HEK293T (cell line): ENCODE results near the gene TMEM44.
A peak's percentile ranks its signal among the peaks of the same experiment; 100 is the strongest.

Source experiments
- CTCF ChIA-PET: fragments of 350-600 bp; formaldehyde crosslinking; extraction: SDS; loops from one replicate; lab custom pipeline; 2021; ENCODE audit warnings: antibody characterized with exemption, inconsistent platforms; lab: Yijun Ruan, JAX
- POLR2A ChIA-PET: fragments of 350-600 bp; formaldehyde crosslinking; extraction: SDS; loops from one replicate; lab custom pipeline; 2020; ENCODE audit warnings: antibody characterized with exemption, inconsistent platforms; lab: Yijun Ruan, JAX
- DNase-seq: peaks from one replicate; pipeline ENCODE4 v3.0.0; 2012; ENCODE audit warnings: mixed read lengths; ENCODE audit errors: extremely low spot score
- ARNT ChIP-seq: fragments of 450-650 bp; IDR thresholded peaks from 2 replicates; pipeline ENCODE4 v1.6.1; 2017; ENCODE audit warnings: mild to moderate bottlenecking
- BHLHE40 ChIP-seq: fragments of 450-650 bp; IDR thresholded peaks from 2 replicates; pipeline ENCODE4 v1.6.1; 2016; ENCODE audit warnings: mild to moderate bottlenecking, moderate library complexity, borderline replicate concordance
- CTBP1 ChIP-seq: fragments of 450-650 bp; IDR thresholded peaks from 2 replicates; pipeline ENCODE4 v1.6.1; 2016; ENCODE audit warnings: borderline replicate concordance
- ELF4 ChIP-seq: fragments of 450-650 bp; IDR thresholded peaks from 2 replicates; pipeline ENCODE4 v1.6.1; 2017; ENCODE audit warnings: antibody characterized with exemption
- FOXA1 ChIP-seq: fragments of 450-650 bp; IDR thresholded peaks from 2 replicates; pipeline ENCODE4 v1.6.1; 2016; ENCODE audit warnings: mild to moderate bottlenecking
- FOXK2 ChIP-seq: fragments of 450-650 bp; IDR thresholded peaks from 2 replicates; pipeline ENCODE4 v1.6.1; 2016; ENCODE audit warnings: mild to moderate bottlenecking
- FOXM1 ChIP-seq: fragments of 450-650 bp; IDR thresholded peaks from 2 replicates; pipeline ENCODE4 v1.6.1; 2017; ENCODE audit warnings: mild to moderate bottlenecking, borderline replicate concordance
- HDGF ChIP-seq: fragments of 450-650 bp; IDR thresholded peaks from 2 replicates; pipeline ENCODE4 v1.6.1; 2017; ENCODE audit warnings: antibody characterized with exemption, borderline replicate concordance
- L3MBTL2 ChIP-seq: fragments of 450-650 bp; conservative IDR thresholded peaks from 2 replicates; pipeline ENCODE4 v1.6.1; 2016; ENCODE audit warnings: mild to moderate bottlenecking
- LEF1 ChIP-seq: fragments of 450-650 bp; IDR thresholded peaks from 2 replicates; pipeline ENCODE4 v1.6.1; 2017; ENCODE audit warnings: mild to moderate bottlenecking, borderline replicate concordance
- NFRKB ChIP-seq: fragments of 450-650 bp; IDR thresholded peaks from 2 replicates; pipeline ENCODE4 v1.6.1; 2016; ENCODE audit warnings: mild to moderate bottlenecking, moderate library complexity
- PKNOX1 ChIP-seq: fragments of 450-650 bp; IDR thresholded peaks from 2 replicates; pipeline ENCODE4 v1.6.1; 2016
- SP1 ChIP-seq: fragments of 450-650 bp; IDR thresholded peaks from 2 replicates; pipeline ENCODE4 v1.6.1; 2017
- SUZ12 ChIP-seq: fragments of 450-650 bp; IDR thresholded peaks from 2 replicates; pipeline ENCODE4 v1.6.1; 2016; ENCODE audit warnings: mild to moderate bottlenecking
- TARDBP ChIP-seq: fragments of 450-650 bp; IDR thresholded peaks from 2 replicates; pipeline ENCODE4 v1.6.1; 2016
- ZNF384 ChIP-seq: fragments of 450-650 bp; IDR thresholded peaks from 2 replicates; pipeline ENCODE4 v1.6.1; 2016

Gene TMEM44

GRCh38 chr3:194633349-194634004 lies at the start of gene TMEM44:
TSS of gene TMEM44 (minus strand) at chr3:194633419. CDS start at chr3:194633215, 204 bp downstream.
- TF ChIP-seq CTBP1 (no peak), NFRKB (no peak), L3MBTL2 (no peak; the same call in 1 of the 2 replicates), PKNOX1 (no peak), FOXM1 (no peak), SUZ12 (no peak), TARDBP (no peak), LEF1 (no peak), ELF4 (no peak), FOXA1 (no peak), ZNF384 (no peak)
- peak; percentile 77 for DNase-seq
- POLR2A ChIA-PET = interaction anchor here (0.6 to 1.6 kb wide), 2 partner anchors 10 to 38 kb away, joined by 3 read pairs; partner anchors contain the start of gene LSG1
- CTCF ChIA-PET = interaction anchor here (1.2 kb wide), 1 partner anchor 62 kb away, joined by 4 read pairs; no protein-coding TSS in a partner anchor

- ChIA-PET POLR2A (interaction anchor here (0.7 to 1.6 kb wide), 3 partner anchors 11 to 87 kb away, joined by 5 to 8 read pairs (median 5); partner anchors contain the start of gene LSG1), CTCF (interaction anchor here (0.5 to 1.9 kb wide), 16 partner anchors 9 to 588 kb away, joined by 3 to 13 read pairs (median 3); partner anchors contain the start of genes LSG1 and XXYLT1)
- peak; percentile 58 for DNase-seq
- TF ChIP-seq TARDBP = no peak
- TF ChIP-seq FOXA1 = no peak
- TF ChIP-seq ZNF384 = no peak
- TF ChIP-seq L3MBTL2 = no peak
- TF ChIP-seq SUZ12 = no peak
- TF ChIP-seq ELF4 = no peak
- no peak for TF ChIP-seq PKNOX1
- no peak for TF ChIP-seq HDGF
- TF ChIP-seq LEF1 = no peak
- no peak for TF ChIP-seq BHLHE40
- no peak for TF ChIP-seq ARNT
- TF ChIP-seq FOXK2 = no peak
- no peak for TF ChIP-seq NFRKB
- no peak for TF ChIP-seq SP1
- TF ChIP-seq CTBP1 = no peak
- no peak for TF ChIP-seq FOXM1
Measured at GRCh38 chr3:194682694-194683310, 49.6 kb upstream of the TMEM44 start.

GRCh38 chr3:194682189-194682693 lies 49.0 kb upstream of the TMEM44 start:
- no peak for DNase-seq
- POLR2A ChIA-PET = interaction anchor here (0.7 to 1.4 kb wide), 2 partner anchors 10 to 87 kb away, joined by 5 to 8 read pairs; partner anchors contain the start of gene LSG1
- CTCF ChIA-PET = interaction anchor here (0.5 to 1.9 kb wide), 13 partner anchors 10 to 588 kb away, joined by 3 to 13 read pairs (median 3); partner anchors contain the start of gene LSG1
- TF ChIP-seq NFRKB (no peak), HDGF (no peak), L3MBTL2 (no peak), TARDBP (no peak), FOXK2 (no peak), FOXM1 (no peak), SUZ12 (no peak), PKNOX1 (no peak), CTBP1 (no peak), FOXA1 (no peak), ELF4 (no peak)

- ChIA-PET POLR2A (no interaction called here), CTCF (no interaction called here)
- no peak for TF ChIP-seq SP1
- DNase-seq = no peak
Measured at GRCh38 chr3:194680888-194681615, 47.8 kb upstream of the TMEM44 start.

- DNase-seq = no peak
- POLR2A ChIA-PET = no interaction called here
- CTCF ChIA-PET = interaction anchor here (0.6 kb wide), 1 partner anchor 98 kb away, joined by 5 read pairs; no protein-coding TSS in a partner anchor
- TF ChIP-seq LEF1 (no peak), TARDBP (no peak)
Measured at GRCh38 chr3:194676471-194676870, 43.3 kb upstream of the TMEM44 start.

- POLR2A ChIA-PET = no interaction called here
- no peak for DNase-seq
- TF ChIP-seq PKNOX1 (no peak), FOXA1 (no peak), ARNT (no peak), SUZ12 (no peak), L3MBTL2 (no peak), LEF1 (no peak), FOXK2 (no peak), HDGF (no peak), NFRKB (no peak), FOXM1 (no peak), SP1 (no peak)
- CTCF ChIA-PET = interaction anchor here (0.6 kb wide), 1 partner anchor 85 kb away, joined by 3 read pairs; no protein-coding TSS in a partner anchor
Measured at GRCh38 chr3:194675680-194676079, 42.5 kb upstream of the TMEM44 start.
